ENCODE measurements around the gene ADGB.

Gene ADGB

GRCh38 chr6:146709036-146709622 lies 110.4 kb downstream of the ADGB start:
- Histone ChIP-seq H3K9me3 (ENCODE audit: control insufficient read depth, low read length) (no peaks in the 10 kb centered on the region), H3K36me3 (ENCODE audit: control insufficient read depth, insufficient read depth, low read length) (no peaks in the 10 kb centered on the region), H3K4me1 (ENCODE audit: control insufficient read depth, insufficient read depth, low read length) (no peaks in the 10 kb centered on the region), H3K27ac (ENCODE audit: insufficient read depth, low read depth, low read length, poor library complexity, severe bottlenecking) (no peak overlapping the region), H3K27me3 (ENCODE audit: control insufficient read depth, insufficient read depth, low read length, poor library complexity, severe bottlenecking) (no peaks in the 10 kb centered on the region), H3K4me3 (ENCODE audit: insufficient read depth, low read depth, low read length) (no peak overlapping the region)
- 83 to 91% methylated on average over 2 of the region's 2 CpGs for whole genome bisulfite sequencing, 2 experiments

GRCh38 chr6:146719387-146719786 lies 120.6 kb downstream of the ADGB start:
- Histone ChIP-seq H3K36me3 (ENCODE audit: control insufficient read depth, insufficient read depth, low read length) (no peaks in the 10 kb centered on the region), H3K9me3 (ENCODE audit: control insufficient read depth, low read length) (no peaks in the 10 kb centered on the region), H3K27ac (ENCODE audit: insufficient read depth, low read depth, low read length, poor library complexity, severe bottlenecking) (no peak overlapping the region), H3K4me3 (ENCODE audit: insufficient read depth, low read depth, low read length) (no peak overlapping the region), H3K27me3 (ENCODE audit: control insufficient read depth, insufficient read depth, low read length, poor library complexity, severe bottlenecking) (no peaks in the 10 kb centered on the region), H3K4me1 (ENCODE audit: control insufficient read depth, insufficient read depth, low read length) (no peaks in the 10 kb centered on the region)
- WGBS, 2 experiments = 80 to 82% methylated on average over 4 of the region's 4 CpGs

- 88 to 91% methylated on average over 3 of the region's 3 CpGs for WGBS, 2 experiments
- no peaks in the 10 kb centered on the region for H3K4me1 ChIP-seq (ENCODE audit: control insufficient read depth, insufficient read depth, low read length)
- H3K27me3 ChIP-seq (ENCODE audit: control insufficient read depth, insufficient read depth, low read length, poor library complexity, severe bottlenecking) = no peaks in the 10 kb centered on the region
- H3K36me3 ChIP-seq (ENCODE audit: control insufficient read depth, insufficient read depth, low read length) = no peaks in the 10 kb centered on the region
- H3K4me3 ChIP-seq (ENCODE audit: insufficient read depth, low read depth, low read length) = no peak overlapping the region
- H3K9me3 ChIP-seq (ENCODE audit: control insufficient read depth, low read length) = no peaks in the 10 kb centered on the region
- H3K27ac ChIP-seq (ENCODE audit: insufficient read depth, low read depth, low read length, poor library complexity, severe bottlenecking) = no peak overlapping the region
Observed at GRCh38 chr6:146739696-146740095, 140.9 kb downstream of the ADGB start.

GRCh38 chr6:146741609-146742008 lies 142.8 kb downstream of the ADGB start:
- H3K4me1 ChIP-seq (ENCODE audit: control insufficient read depth, insufficient read depth, low read length) = no peaks in the 10 kb centered on the region
- no peaks in the 10 kb centered on the region for H3K36me3 ChIP-seq (ENCODE audit: control insufficient read depth, insufficient read depth, low read length)
- H3K9me3 ChIP-seq (ENCODE audit: control insufficient read depth, low read length) = no peaks in the 10 kb centered on the region
- H3K27me3 ChIP-seq (ENCODE audit: control insufficient read depth, insufficient read depth, low read length, poor library complexity, severe bottlenecking) = no peaks in the 10 kb centered on the region
- H3K4me3 ChIP-seq (ENCODE audit: insufficient read depth, low read depth, low read length) = no peak overlapping the region
- H3K27ac ChIP-seq (ENCODE audit: insufficient read depth, low read depth, low read length, poor library complexity, severe bottlenecking) = no peak overlapping the region

GRCh38 chr6:146753306-146753705 lies 154.5 kb downstream of the ADGB start:
- Histone ChIP-seq H3K4me1 (ENCODE audit: control insufficient read depth, insufficient read depth, low read length) (no peaks in the 10 kb centered on the region), H3K4me3 (ENCODE audit: insufficient read depth, low read depth, low read length) (no peak overlapping the region), H3K36me3 (ENCODE audit: control insufficient read depth, insufficient read depth, low read length) (no peaks in the 10 kb centered on the region), H3K27me3 (ENCODE audit: control insufficient read depth, insufficient read depth, low read length, poor library complexity, severe bottlenecking) (no peaks in the 10 kb centered on the region), H3K9me3 (ENCODE audit: control insufficient read depth, low read length) (no peaks in the 10 kb centered on the region), H3K27ac (ENCODE audit: insufficient read depth, low read depth, low read length, poor library complexity, severe bottlenecking) (no peak overlapping the region)
- WGBS, 2 experiments = 86 to 97% methylated on average over 1 to 2 of the region's 2 CpGs

GRCh38 chr6:146767632-146768031 lies 168.9 kb downstream of the ADGB start:
- H3K9me3 ChIP-seq (ENCODE audit: control insufficient read depth, low read length) = no peaks in the 10 kb centered on the region
- 89 to 93% methylated on average over 1 of the region's 1 CpG for WGBS, 2 experiments
- no peaks in the 10 kb centered on the region for H3K4me1 ChIP-seq (ENCODE audit: control insufficient read depth, insufficient read depth, low read length)
- H3K27ac ChIP-seq (ENCODE audit: insufficient read depth, low read depth, low read length, poor library complexity, severe bottlenecking) = no peak overlapping the region
- no peak overlapping the region for H3K4me3 ChIP-seq (ENCODE audit: insufficient read depth, low read depth, low read length)
- no peaks in the 10 kb centered on the region for H3K27me3 ChIP-seq (ENCODE audit: control insufficient read depth, insufficient read depth, low read length, poor library complexity, severe bottlenecking)
- H3K36me3 ChIP-seq (ENCODE audit: control insufficient read depth, insufficient read depth, low read length) = no peaks in the 10 kb centered on the region

DNA sequence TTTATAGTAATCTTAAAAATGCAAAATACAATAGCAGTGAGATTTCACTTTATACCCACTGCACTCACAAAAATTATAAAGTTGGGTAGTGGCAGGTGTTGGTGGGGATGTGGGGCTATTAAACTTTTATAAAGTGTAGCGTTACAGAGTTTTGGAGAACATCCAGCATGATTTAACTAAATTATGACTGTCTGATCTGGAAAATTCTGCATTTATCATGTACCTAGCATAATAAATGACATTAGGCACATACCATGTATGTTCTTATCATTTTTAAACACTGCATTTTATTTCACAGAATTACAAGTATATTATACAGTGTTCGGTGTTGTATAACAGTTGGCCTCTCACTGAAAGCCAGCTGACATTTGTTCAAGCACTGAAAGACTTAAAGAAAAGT lies 169.9 kb downstream of the ADGB start:
- Histone ChIP-seq H3K27me3 (ENCODE audit: control insufficient read depth, insufficient read depth, low read length, poor library complexity, severe bottlenecking) (no peaks in the 10 kb centered on the region), H3K4me1 (ENCODE audit: control insufficient read depth, insufficient read depth, low read length) (no peaks in the 10 kb centered on the region), H3K9me3 (ENCODE audit: control insufficient read depth, low read length) (no peaks in the 10 kb centered on the region), H3K36me3 (ENCODE audit: control insufficient read depth, insufficient read depth, low read length) (no peaks in the 10 kb centered on the region), H3K4me3 (ENCODE audit: insufficient read depth, low read depth, low read length) (no peak overlapping the region), H3K27ac (ENCODE audit: insufficient read depth, low read depth, low read length, poor library complexity, severe bottlenecking) (no peak overlapping the region)
- 100% methylated on average over 2 of the region's 2 CpGs; no CpG with 5 or more reads in 1 of the 2 experiments for WGBS, 2 experiments

GRCh38 chr6:146770275-146770964 lies 171.6 kb downstream of the ADGB start:
- Histone ChIP-seq H3K4me3 (ENCODE audit: insufficient read depth, low read depth, low read length) (no peak overlapping the region), H3K9me3 (ENCODE audit: control insufficient read depth, low read length) (no peaks in the 10 kb centered on the region), H3K27me3 (ENCODE audit: control insufficient read depth, insufficient read depth, low read length, poor library complexity, severe bottlenecking) (no peaks in the 10 kb centered on the region), H3K4me1 (ENCODE audit: control insufficient read depth, insufficient read depth, low read length) (no peaks in the 10 kb centered on the region), H3K27ac (ENCODE audit: insufficient read depth, low read depth, low read length, poor library complexity, severe bottlenecking) (no peak overlapping the region), H3K36me3 (ENCODE audit: control insufficient read depth, insufficient read depth, low read length) (no peaks in the 10 kb centered on the region)
- 96% methylated on average over 13 of the region's 13 CpGs for WGBS, 2 experiments

DNA sequence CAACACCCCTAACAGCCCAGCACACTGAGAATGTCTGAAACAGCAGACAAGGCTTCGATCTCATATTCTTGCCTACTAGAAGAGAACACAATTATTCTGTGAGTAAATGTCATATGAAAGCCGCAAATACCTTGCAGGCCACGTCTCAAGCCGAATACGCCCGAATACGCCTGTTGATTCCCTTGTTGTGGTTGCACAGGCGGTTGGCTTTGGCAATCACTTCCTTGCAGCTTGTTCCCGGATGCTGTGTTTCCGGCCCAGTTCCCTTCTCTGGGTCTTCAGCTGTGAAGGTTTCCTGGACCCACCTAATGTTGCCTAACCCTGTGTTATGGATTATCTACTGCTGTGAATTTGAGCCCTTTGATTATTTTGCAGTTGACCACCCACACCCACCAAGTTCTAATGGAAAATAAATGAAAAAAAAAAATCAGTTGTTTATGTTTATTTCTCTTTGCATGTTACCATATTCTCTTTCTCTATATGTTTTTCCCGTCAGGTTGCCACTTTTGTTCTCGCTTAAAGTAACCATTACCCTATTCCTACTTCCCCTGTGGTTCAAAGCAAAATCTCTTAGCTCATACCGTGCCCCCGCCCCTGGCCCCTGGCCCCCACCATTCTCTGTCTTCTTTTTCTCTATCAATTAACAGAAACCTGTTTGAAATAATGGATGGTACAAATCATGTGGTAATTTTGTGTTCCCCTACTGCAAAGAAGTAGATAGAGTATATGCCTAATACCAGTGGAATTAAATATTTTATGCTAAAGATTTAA lies 172.4 kb downstream of the ADGB start:
- WGBS, 2 experiments = 85 to 87% methylated on average over 11 to 13 of the region's 14 CpGs
- Histone ChIP-seq H3K27me3 (ENCODE audit: control insufficient read depth, insufficient read depth, low read length, poor library complexity, severe bottlenecking) (no peaks in the 10 kb centered on the region), H3K4me1 (ENCODE audit: control insufficient read depth, insufficient read depth, low read length) (no peaks in the 10 kb centered on the region), H3K27ac (ENCODE audit: insufficient read depth, low read depth, low read length, poor library complexity, severe bottlenecking) (no peak overlapping the region), H3K9me3 (ENCODE audit: control insufficient read depth, low read length) (no peaks in the 10 kb centered on the region), H3K36me3 (ENCODE audit: control insufficient read depth, insufficient read depth, low read length) (no peaks in the 10 kb centered on the region), H3K4me3 (ENCODE audit: insufficient read depth, low read depth, low read length) (no peak overlapping the region)

- Histone ChIP-seq H3K4me1 (ENCODE audit: control insufficient read depth, insufficient read depth, low read length) (no peaks in the 10 kb centered on the region), H3K27ac (ENCODE audit: insufficient read depth, low read depth, low read length, poor library complexity, severe bottlenecking) (no peak overlapping the region), H3K4me3 (ENCODE audit: insufficient read depth, low read depth, low read length) (no peak overlapping the region), H3K9me3 (ENCODE audit: control insufficient read depth, low read length) (no peaks in the 10 kb centered on the region), H3K36me3 (ENCODE audit: control insufficient read depth, insufficient read depth, low read length) (no peaks in the 10 kb centered on the region), H3K27me3 (ENCODE audit: control insufficient read depth, insufficient read depth, low read length, poor library complexity, severe bottlenecking) (no peaks in the 10 kb centered on the region)
Observed at GRCh38 chr6:146775220-146775619, 176.4 kb downstream of the ADGB start.
